GM21515 (cell line): ENCODE measurements around the gene ZNF134.

Experiments
- ATAC-seq: cut with Tn5 transposase; IDR thresholded peaks from one replicate; pipeline ENCODE4 v1.9.1; 2021; ENCODE audit not compliant: unreplicated experiment

The ZNF134 gene

DNA sequence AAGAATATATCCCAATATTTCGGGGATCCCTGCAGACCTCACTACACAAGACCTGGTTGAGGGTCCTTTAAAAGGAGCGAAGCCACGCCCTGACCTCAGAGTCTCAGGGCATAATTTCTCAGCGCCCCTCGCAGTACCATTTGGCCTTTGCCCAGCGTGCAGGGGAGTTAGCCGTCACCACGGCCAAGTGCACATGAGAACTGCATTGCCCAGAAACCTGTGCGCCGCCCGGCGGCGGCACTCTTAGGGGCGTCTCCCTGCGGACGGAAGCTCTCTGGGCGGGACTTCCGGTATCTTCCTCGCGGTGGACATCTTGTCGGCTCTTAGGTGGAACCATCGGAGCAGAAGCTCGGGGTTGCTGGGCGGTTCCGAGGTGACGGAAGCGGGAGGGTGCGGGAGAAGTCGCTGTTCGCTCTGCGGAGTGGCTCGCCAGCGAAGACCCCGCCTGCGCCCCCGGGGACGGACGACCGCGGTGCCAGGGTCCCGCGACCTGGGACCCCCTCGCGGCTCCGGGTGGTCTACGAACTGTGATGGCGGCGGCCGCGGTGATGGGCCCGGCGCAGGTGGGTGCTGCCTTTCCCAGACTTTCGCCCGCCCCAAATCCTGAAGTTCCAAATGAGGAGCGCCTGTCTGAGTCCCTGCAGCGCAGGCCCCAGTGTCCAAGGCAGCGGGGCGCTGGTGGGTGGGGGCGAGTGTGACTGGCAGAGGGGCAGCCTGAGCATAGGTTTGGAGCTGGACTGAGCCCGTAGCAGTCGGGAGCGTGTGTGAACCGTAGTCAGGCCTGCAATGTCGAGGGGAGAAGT, at the start of gene ZNF134:
Gene ZNF134, plus strand, starts transcription at position 302 of the 803 bp plus-strand sequence. CDS start 5,227 bp downstream, outside the sequence.
- peak; percentile 95 for ATAC-seq

- ATAC-seq = no peak
Observed at GRCh38 chr19:57566396-57567265, 47.4 kb upstream of the ZNF134 start.

DNA sequence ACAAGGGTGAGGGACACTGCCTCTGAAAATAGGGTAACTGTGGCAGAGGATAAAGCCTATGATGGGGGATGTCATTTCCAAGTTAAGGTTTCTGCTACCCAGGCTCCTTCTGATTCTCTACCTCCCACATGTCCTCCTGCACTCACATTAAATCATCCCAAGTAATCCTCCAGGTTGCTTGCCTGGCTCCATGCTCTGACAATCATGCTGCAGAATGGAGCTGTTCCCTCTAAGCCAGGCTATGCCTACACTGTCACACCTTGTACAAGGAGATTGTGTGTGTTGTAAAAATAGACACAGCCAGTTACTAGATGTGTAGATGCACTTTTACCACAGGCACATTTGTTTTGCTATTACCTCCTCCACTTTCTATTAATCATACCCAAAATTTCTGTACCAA, 43.3 kb upstream of the ZNF134 start:
- no peak for ATAC-seq

GRCh38 chr19:57572415-57572947, 41.6 kb upstream of the ZNF134 start:
- no peak for ATAC-seq

GRCh38 chr19:57576661-57577060, 37.4 kb upstream of the ZNF134 start:
- no peak for ATAC-seq

GRCh38 chr19:57578487-57579205, 35.4 kb upstream of the ZNF134 start, which contains the start of gene ZNF416:
Gene ZNF416, minus strand, starts transcription at chr19:57578911. Its CDS starts 207 bp downstream, at chr19:57578704.
- peak; percentile 94 for ATAC-seq

DNA sequence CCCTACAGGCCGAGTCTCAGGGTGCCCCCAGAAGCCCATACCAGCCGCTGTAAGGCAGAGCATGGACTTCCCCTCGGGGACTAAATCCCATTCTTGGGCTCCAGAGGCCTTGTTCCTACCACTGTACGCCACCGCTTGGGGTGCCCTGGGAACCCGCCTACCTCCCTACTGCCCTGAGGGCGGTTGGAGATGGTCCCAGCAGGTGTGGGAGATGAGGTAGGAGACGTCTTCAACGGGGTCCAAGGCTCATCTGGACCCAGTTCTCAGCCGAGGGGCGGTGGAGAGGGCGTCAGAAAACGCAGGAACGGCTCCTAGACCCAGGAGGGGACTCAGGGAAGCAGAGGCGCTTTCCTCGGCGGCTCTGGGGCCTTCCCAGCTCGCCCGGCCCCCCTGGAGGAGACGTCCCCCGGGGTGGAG, 30.9 kb upstream of the ZNF134 start:
- ATAC-seq = no peak

GRCh38 chr19:57583521-57584416, 30.3 kb upstream of the ZNF134 start, which contains the start of gene ZIK1:
Gene ZIK1, plus strand, starts transcription at chr19:57584145. Its CDS starts 212 bp downstream, at chr19:57584357.
- ATAC-seq = no peak

DNA sequence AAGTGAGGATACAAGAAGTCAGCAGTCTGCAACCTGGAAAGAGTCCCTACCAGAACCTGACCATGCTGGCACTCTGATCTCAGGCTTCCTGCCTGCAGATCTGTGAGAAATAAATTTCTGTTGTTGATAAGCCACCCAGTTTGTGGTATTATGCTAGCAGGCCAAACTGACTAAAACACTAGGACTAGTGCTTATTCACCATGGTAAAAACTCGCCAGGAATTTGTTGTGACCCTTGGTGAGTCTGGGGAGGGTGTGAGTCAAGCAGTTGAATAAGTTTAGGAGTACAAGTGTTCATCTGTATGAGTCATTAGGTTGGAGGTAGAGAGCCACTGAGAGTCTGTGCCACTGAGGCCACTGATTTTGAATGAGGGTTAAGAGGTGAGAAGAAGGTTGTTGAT, 26.5 kb upstream of the ZNF134 start:
- no peak for ATAC-seq

GRCh38 chr19:57599377-57599760, 14.7 kb upstream of the ZNF134 start:
- ATAC-seq = peak; percentile 23

GRCh38 chr19:57599761-57600383, 14.2 kb upstream of the ZNF134 start, which contains the start of gene ZNF530:
Gene ZNF530, plus strand, starts transcription at chr19:57599885. Its CDS starts 4,461 bp downstream, at chr19:57604346.
- peak; percentile 92 for ATAC-seq

DNA sequence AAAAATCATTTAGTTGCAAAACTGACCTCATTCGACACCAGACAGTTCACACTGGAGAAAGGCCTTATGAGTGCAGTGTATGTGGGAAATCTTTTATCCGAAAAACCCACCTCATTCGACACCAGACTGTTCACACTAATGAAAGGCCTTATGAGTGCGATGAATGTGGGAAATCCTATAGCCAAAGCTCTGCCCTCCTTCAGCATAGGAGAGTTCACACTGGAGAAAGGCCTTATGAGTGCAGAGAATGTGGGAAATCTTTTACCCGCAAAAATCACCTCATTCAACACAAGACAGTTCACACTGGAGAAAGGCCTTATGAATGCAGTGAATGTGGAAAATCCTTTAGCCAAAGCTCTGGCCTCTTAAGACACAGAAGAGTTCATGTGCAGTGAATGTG, 7.1 kb upstream of the ZNF134 start:
- ATAC-seq = no peak

DNA sequence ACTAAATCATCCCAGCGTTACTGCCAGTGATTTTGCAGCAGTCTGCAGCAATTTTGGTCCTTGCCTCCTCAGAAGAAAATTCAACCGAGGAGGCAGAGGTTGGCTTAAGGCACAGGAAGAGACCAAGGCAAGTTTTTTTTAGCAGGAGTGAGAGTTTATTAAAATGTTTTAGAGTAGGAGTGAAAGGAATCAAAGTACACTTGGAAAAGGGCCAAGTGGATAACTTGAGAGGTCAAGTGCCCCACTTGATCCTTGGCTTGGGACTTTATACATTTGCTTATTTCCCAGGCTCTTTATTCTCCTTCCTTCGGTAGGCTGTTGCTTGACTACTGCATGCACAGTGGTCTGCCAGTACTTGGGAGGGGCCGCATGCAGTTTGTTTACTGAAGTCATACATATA, 2.9 kb upstream of the ZNF134 start:
- ATAC-seq = no peak

GRCh38 chr19:57615346-57615745, 1.3 kb downstream of the ZNF134 start:
- no peak for ATAC-seq

DNA sequence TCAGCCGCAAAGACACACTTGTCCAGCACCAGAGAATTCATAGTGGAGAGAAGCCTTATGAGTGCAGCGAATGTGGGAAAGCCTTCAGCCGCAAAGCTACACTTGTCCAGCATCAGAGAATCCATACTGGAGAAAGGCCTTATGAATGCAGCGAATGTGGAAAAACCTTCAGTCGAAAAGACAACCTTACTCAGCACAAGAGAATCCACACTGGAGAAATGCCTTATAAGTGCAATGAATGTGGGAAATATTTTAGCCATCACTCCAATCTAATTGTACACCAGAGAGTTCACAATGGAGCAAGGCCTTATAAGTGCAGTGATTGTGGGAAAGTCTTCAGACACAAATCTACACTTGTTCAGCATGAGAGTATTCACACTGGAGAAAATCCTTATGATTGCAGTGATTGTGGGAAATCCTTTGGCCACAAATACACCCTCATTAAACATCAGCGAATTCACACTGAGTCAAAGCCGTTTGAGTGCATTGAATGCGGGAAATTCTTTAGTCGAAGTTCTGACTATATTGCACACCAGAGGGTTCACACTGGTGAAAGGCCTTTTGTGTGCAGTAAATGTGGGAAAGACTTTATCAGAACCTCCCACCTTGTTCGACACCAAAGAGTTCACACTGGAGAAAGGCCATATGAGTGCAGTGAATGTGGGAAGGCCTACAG, 6.8 kb downstream of the ZNF134 start:
- no peak for ATAC-seq

- no peak for ATAC-seq
Observed at GRCh38 chr19:57623091-57623490, 9.0 kb downstream of the ZNF134 start.

DNA sequence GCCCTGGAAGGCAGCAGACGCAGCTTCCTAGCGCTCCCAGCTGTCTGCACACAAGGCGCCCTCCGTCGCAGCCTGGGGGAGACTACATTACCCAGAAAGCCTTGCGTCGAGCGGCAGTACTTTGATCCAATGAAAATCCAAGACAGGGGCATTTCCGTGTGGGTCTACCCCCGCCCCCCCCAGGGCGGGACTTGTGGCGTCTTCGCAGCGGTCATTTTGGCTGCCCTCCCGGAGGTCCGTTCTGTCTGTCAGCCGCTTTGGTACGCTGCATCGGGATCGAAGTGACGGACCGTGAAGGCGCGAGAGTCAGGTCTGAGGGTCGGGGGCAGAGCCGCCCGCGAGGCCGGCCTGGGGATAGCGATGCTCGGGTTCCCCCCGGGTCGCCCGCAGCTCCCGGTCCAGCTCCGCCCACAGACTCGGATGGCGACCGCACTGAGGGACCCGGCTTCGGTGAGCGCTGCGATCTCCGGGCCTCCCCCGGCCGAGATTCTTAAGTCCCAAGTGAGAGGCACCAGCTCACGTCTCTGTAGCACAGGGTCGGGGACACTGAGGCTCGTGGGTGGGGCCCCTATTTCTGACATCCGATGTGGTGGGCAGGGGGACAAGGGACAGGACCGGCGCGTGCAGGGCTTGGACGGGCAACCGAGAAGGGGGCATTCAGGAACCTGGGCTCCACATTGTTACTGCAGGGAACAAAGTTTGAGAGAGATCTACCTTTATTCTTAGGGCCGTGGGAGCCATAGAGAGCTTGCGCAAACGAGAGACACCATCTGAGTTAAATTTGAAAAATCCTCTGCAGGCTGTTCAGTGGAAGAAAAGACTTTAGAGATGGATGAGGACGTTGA, 19.2 kb downstream of the ZNF134 start, which contains the start of gene ZNF211:
Gene ZNF211, plus strand, starts transcription at position 182 of the 845 bp plus-strand sequence. Its CDS starts 179 bp downstream, at position 361.
- peak; percentile 88 for ATAC-seq

GRCh38 chr19:57633832-57634131, 19.7 kb downstream of the ZNF134 start:
- ATAC-seq = no peak
